HL-60 (cell line): Measurements from ENCODE around the gene DISP3.

ENCODE experiments used
- CTCF ChIP-seq: IDR thresholded peaks from one replicate; pipeline ENCODE4 v1.5.1; 2011; ENCODE audit warnings: low read length, control low read depth, inconsistent platforms; ENCODE audit not compliant: insufficient read depth
- REST ChIP-seq: IDR thresholded peaks from 2 replicates; pipeline ENCODE4 v1.6.1; 2012; ENCODE audit warnings: low read depth; ENCODE audit not compliant: insufficient replicate concordance

GRCh38 chr1:11529763-11530730, 51.1 kb downstream of the DISP3 start:
- TF ChIP-seq CTCF (no peak), REST (no peak)
